Esophagus mucosa (tissue), 1 donor: ENCODE data around the gene CDC42SE2. TPM values are rescaled to one million over a fixed set of nuclear protein-coding genes. Genes with fewer than 3 reads are reported as not detected.
"Not testable (repeated sequence)": the region's sequence is repeated elsewhere in the genome, so short reads cannot be mapped to it uniquely, and the experiment has no call there.

Source experiments
- ATAC-seq: fragments of 200-7000 bp; cut with Tn5 transposase; one replicate; pipeline ENCODE4 v1.9.1; 2020
- total RNA-seq: library from RNA; stranded (reverse); gene quantifications from one replicate; pipeline ENCODE4 v1.2.4, GENCODE V29; 2023
- donor health status: DM: yes; HTN: yes; CAD: no.

The CDC42SE2 gene
- total RNA-seq, 1 donor from 2014 or later = 15.2 TPM

DNA sequence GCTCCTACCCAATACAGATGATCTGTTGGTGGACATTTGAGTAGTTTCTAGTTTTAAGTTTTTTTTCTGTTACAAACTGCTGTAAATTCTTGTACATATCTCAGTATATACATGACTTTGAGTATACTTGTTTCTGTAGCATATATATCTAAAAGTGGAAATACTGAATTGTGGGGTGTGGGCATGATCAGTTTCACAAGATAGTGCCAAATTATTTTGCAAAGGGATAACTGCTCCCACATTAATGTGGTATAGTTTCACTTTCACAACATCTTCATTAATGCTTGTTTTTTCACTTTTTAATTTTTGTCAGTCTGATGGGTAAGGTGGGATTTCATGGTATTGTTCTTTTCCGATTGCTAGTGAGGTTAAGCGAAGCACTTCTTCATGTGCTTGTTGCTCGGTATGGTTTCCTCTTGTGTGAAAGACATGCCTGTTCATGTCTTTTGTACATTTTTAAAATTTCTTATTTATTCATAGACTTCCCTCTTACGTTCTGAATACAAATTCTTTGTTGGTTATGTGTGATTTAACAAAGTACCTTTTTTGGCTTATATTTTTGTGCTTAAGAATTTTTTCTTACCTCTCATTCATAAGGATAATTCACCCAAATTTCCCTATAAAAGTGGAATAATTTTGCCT lies 103.5 kb downstream of the CDC42SE2 start:
- ATAC-seq = no peak

DNA sequence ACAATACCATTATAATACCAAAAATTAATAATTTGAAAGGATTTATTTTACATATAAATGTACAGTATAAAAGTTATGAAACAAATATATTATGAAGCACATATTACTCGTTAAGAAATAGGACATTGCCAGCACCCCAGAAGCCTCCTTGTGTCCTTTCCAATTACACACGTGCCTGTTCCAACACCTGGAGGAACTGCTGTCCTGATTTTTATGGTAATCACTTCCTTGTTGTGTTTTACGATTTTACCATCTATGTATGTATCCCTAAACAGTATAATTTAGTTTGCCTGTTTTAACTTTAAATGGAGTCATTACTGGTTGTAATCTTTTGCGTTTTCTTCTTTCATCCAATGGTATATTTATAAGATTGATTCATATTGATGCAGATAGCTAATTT lies 105.0 kb downstream of the CDC42SE2 start:
- ATAC-seq = no peak

DNA sequence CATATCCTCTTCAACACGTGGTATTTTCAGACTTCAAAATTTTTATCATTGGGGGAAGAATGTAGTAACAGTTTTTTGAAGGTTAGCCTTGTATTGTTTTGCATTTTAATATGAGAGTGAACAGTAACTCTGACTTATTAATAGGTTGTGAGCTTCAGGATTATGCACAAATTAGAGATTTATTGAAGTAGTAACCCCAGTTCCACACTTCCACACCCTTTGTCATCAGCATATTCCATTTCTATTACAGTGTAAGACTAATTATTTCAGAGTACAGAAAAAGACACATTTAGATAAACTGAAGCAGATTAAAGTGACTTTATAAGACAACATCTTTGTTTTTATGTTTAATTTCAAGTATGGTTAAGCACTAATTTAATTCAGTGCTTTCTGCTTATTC lies 105.7 kb downstream of the CDC42SE2 start:
- ATAC-seq = no peak

DNA sequence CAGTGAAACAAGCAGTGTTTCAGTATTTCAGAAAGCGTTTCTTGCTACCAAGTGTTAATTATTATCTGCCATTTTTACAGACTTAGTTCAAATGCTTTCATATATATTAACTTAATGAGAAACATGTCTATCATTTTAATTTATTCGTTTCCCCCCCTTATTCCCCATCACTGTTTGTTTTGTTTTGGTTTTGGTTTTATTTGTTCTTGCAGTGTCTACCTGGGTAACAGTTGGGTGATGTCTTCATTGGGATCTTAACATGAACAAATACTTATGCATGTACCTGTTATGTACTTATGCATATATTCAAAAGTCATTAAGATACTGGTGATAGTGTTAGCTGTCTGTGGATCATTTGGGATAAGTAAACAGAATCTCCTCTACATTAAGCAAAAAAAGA lies 108.0 kb downstream of the CDC42SE2 start:
- no peak for ATAC-seq

DNA sequence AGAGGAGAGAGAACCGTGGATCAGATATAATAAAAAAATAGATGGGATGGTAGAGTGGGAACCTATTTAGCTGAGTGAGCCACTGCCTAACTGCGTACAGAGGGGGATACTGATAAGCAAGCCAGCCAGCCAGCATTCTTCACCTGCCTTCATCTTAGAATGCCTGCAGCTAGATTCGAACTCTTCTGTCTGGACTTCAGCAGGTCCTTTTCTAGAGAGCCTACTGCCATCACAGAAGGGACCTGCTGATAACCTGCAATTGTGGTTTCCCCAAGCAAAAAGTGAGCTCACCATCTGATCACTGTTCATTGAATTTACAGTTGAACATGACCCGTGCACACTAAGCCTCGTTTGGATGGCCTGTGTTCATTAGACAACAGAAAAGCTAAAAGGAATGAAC lies 109.4 kb downstream of the CDC42SE2 start:
- no peak for ATAC-seq

DNA sequence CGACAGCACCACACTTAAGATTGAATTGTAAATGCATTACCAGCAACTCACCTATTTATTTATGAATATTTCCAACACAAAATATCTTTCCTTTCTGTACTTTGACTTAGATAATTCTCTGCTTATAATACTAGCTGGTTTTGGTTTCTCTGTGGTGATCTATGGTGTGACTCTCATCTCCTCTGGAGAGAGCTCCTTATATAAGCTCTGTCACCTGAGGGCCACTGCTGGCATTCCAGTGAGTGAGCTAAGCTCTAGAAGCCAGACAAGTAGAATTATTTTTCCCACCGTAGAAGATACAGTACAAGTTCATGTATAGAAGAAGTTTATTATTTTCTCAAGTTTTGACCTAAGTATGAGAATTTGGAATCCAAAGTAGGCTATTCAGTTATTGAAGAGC lies 111.5 kb downstream of the CDC42SE2 start:
- no peak for ATAC-seq

DNA sequence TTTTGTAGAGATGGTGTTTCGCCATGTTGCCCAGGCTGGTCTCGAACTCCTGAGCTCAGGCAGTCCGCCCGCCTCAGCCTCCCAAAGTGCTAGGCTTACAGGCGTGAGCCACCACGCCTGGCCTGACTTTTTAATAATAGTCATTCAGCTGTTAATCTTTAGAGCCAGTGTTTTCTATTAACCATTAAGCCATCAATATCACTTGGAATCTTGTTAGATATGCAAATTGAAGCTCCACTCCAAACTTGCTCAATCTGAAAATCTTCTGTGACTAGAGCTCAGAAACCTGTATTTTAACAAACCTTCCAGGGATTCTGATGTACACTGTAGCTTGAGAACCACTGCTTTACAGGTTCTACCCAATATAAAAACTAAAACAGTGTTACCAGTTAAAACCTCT lies 113.5 kb downstream of the CDC42SE2 start:
- ATAC-seq = no peak

DNA sequence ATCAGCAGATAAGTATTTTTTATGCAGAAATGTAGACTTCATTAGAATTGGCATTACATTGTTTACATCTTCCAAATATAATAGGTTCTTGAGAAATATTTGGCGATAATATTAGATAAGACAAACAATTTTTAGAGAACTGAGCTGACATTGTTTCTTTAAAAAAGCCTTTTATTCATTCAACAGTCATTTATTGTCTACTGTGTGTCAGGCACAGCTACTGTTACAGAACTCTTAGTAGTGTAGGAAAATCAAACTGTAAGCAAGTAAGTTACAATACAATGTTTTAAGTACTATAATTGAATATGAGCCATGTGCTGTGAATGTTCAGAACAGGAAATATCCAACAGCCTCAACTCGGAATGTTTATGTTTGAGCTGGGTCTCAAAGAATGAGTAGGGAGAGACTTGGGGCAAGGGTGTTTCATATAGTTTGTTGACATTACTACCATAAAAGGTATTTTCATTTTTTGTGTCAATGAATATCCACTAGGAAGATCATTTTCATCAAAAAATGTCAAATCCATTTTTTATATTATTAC lies 114.0 kb downstream of the CDC42SE2 start:
- ATAC-seq = no peak

DNA sequence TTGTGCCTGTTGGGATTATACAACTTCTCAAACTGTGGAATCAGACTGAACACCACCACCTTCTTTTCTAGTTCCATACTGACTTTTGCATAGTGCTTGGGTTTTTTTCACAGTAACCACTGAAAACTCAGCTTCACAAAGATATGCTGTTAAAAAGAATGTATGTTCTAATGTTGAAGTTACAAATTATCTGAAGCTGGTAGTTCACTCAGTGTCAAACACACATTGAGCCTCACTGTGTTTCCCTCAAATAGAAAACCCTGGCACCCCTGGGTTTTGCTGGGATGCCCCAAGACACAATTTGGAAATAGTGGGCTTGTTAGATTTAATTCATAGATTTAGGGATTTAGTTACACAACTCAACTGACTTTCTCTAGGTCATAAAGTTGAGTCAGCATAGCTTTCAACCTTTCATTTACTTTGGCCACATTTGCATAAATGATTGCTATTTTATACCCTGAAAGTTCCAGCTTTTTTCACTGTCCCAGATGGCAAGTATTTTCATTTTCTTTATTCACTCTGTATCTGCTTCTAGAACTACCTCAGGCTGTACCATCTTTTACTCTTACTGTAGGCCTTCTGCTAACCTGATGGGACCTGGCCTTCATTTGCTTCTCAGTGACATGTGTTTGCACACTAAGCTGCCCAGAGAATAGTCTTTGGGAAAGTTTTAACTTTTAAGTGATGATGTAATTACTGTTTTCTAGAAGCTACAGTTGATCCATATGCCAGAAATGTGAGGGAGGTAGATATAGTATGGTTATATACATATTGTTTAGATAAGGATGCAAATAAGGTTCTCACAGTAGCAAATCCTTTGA lies 115.1 kb downstream of the CDC42SE2 start:
- ATAC-seq = no peak

DNA sequence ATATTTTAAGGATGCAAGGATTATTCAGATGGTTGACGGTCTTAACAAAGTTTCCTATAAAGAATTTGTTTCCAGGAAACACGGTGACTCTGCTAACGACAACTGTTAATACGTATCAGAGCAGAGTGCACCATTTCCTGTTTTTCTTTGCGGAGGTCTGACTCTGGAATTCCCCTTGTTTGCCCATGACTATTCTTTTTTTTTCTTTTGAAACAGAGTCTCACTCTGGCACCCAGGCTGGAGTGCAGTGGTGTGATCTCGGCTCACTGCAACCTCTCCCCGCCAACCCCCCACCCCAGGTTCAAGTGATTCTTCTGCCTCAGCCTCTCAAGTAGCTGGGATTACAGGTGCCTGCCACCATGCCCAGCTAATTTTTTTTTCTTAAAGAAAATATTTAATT lies 115.9 kb downstream of the CDC42SE2 start:
- ATAC-seq = peak; percentile 47

DNA sequence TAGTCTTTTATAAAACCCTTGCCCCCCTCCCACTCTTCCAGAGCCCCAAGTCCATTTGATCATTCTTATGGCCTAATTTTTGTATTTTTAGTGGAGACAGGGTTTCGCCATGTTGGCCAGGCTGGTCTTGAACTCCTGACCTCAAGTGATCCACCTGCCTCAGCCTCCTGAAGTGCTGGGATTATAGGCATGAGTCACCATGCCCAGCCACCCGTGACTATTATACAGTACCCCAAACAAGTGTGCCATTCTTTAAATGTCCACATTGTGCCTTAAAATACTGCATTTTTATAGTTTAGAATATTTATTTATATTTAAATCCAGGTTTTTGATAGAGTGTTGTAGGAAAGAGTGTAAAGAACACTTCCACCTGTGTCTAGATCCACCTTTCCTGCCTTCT lies 116.4 kb downstream of the CDC42SE2 start:
- ATAC-seq = not testable (repeated sequence)

DNA sequence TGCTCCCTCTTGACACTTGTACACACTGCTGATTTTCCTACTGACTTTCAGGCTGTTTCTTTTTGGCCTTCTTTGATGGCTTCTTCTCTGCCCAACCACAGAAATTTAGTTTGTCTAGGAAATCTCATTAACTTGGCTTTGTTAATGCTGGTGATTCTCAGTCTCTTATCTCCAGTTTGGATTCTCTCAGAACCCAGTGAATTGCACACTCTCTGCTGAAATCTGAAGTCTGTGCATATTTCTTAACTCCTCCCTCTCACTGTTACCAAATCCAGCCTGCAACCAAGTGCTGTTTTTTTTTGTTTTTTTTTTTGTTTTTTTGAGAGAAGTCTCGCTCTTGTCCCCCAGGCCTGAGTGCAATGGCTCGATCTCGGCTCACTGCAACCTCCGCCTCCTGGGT lies 117.2 kb downstream of the CDC42SE2 start:
- no peak for ATAC-seq

DNA sequence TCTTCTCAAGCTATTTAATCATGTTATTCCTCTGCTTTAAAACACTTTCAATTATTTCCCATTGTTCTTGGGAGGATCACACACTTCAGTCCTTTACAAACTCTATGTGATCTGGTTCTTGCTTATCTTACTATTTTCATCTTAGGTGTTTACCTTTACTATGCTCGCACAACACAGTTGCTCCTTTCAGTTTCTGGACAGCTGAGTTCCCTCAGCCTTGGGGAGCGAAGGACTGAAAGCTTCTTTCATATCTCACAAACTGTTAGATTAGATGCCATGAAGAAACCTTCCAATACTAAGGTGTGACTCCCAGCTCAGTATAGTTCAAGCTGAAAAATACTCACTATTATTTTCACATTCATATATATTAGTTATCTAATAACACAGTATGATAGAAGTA lies 117.9 kb downstream of the CDC42SE2 start:
- no peak for ATAC-seq

DNA sequence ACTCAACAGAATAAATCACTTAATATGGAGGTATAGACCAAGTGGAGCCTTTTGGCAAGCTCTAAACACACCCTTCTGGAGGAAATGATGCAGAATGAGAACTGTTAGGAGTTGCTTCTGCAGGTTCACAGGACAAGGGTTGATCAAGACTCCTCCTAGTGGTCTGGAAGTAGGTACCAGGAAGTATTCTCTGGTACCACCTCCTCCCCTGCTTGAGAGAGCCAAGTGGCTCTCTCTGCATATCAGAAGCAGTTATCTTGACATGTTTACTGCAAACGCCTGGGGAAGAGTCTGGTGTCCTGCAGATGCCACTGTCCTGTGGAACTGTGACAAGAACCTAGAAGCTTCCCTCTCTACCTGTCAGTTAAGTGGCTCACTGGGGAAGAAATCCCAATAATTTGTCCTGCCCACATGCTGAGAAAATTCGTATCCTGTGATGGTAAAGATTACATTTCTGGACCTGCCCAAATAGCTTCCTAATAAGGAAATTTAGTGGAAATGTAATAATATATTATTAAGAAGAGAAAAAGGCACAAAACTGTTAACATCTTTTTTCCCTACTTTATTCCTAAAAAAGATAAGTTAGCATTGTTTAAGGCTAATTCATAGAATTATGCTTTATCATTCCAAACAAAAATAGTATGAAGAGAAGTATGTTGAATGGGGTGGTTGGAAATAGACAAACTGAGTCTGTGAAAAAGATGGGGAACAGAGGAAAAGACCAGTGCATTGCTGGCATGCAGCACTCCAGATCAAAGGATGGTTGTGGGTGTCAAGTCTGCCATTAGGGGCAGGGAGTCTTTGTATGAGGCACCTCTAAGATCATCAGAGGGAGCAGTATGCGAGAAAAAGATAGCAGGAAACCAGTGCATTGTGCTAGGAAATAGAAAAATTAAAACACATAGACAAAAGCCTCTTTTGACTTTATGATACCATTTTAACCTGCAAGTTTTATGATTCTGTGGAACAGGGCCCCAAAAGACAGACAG lies 118.8 kb downstream of the CDC42SE2 start:
- peak; percentile 84 for ATAC-seq

DNA sequence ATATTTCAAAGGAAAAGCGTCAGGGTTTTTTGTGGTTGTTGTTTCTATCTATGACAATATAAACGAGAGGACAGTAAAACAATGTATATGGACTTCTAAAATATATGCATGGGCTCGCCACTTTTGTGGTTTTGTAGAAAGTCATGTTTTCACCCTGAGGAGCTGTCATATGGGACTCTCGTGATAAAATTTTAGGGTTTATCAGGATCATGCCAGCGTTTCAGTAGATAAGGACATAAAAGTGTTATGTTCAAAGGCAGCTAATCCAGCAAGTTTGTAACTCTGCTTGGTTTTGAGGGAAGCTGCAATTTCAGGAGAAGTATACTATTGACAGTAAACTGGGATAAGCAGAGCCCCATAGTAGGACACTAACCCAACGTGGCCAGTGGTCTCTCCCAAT lies 120.3 kb downstream of the CDC42SE2 start:
- no peak for ATAC-seq

DNA sequence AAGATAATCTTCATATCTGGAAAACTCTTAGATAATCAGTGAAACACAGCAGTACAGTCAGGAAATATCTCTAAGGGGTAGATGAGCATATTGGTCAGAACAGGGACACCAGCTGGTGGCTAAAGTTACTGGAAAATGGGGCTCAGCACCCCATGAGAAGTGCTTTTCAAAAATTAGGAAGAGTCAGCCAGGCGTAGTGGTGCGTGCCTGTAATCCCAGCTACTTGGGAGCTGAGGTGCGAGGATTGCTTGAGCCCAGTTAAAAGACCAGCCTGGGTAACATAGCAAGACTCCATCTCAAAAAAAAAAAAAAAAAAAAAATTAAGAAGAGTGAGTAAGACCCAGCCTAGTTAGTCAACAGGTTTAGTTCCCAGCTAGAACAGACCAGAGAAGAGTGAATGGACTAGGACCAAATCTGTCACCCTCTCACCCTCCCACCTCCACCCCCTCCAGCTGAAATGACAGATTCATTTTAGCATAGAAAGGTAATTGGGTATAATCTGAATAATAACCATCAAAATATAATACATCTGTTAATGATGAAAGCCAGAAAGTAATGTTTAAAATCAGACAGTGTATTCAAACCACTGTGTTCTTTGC lies 120.9 kb downstream of the CDC42SE2 start:
- ATAC-seq = no peak

DNA sequence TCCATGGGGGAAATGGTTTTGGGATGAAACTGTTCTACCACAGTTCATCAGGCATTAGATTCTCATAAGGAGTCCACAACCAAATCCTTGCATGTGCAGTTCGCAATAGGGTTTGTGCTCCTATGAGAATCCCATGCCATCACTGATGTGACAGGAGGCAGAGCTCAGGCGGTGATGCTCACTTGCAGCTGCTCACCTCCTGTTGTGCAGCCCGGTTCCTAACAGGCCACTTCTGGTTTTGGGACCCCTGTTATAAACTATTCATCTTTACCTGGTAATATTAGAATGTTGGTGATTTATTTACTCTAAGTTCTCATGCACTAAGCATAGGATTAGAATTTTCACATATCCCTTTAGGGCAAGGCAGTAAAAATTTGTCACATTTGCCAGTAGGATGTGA lies 122.3 kb downstream of the CDC42SE2 start:
- no peak for ATAC-seq

DNA sequence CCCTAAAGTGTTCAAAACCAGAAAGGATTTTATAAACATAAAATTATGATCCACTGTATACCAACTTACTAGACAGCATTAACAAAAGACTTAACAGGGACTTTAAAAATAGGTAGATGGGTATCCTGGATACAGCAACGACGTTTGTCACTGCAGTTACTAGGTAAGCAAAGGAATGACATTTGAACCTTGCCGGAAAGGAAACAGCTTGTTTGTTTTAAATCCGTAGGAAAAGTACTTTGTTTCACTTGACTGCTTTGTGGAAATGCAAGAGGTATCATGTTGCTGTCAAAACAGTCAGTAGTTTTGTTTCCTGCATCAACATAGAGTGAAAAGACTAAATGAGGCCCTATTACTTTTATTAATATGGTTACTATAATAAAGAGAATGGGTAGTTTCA lies 122.9 kb downstream of the CDC42SE2 start:
- no peak for ATAC-seq

DNA sequence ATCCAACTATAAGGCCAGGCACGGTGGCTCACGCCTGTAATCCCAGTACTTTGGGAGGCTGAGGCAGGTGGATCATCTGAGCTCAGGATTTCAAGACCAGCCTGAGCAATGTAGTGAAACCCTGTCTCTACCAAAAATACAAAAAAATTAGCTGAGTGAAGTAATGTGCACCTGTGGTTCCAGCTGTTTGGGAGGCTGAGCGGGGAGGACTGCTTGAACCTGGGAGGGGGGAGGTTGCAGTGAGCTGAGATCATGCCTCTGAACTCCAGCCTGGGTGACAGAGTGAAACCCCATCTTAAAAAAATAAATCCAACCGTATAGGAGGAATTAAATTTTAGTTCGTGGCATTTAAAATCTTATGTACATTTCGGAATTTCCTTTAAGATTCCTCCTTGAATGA lies 123.4 kb downstream of the CDC42SE2 start:
- no peak for ATAC-seq

DNA sequence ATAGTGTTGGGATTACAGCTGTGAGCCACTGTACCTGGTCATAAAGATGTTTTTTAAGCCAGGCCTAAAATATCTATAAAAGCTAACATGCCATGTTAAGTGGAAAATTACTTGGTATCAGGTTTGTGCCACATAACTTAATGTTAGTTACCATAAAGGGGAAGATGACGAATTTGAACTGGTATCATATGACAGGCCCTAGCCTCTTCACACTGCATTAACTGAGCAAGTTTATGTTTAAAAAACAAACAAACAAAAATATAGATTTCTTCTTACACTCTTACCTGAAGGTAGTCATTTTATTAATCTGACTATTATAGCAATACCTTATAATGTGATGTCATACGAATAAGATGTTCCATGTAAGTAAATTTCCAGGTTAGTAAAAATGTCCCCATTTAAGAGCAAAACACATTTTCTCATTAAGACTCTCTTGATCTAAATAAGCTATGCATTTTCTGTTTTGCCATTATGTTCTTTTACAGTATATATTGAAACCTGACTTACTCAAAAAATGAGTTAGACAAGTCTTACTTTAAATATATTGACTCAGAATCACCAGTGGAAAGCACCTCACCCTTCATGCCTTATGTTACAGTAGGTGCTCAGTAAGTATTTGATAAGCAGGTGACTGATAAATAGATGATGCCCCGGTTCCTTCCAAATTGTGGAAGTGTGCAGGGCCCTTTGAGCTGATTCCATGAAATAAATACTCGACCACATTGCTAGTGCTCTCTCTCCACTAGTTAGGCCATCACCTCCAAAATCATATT lies 125.4 kb downstream of the CDC42SE2 start:
- no peak for ATAC-seq

DNA sequence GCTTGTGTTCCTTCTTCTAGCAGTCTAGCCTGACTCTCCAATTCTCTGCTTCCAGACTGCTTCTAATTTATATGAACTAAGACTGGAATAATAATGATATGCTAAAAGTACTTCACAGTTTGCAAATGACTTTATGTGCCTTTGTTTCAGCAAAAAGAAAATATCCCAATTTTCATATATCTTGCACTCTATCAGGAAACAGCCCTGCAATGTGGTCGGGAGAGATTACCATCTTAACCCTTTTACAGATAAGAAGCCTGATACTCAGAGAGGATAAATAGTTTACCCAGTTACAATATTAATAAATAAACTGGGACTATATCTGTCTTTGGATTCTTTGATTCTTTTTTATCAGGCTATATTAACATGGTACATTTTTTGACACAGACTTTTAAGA lies 126.0 kb downstream of the CDC42SE2 start:
- ATAC-seq = no peak
